ENCODE results near the gene FMN1. TPM values are rescaled to one million over a fixed set of nuclear protein-coding genes. Genes with fewer than 3 reads are reported as not detected.

Gene FMN1
- total and polyA plus RNA-seq, 2 of the 8 experiments (the other 6 are each of a cell fraction or from before 2014, with no cell fraction given) = 0.27 to 3.7 TPM

- TF ChIP-seq USF2 (IDR thresholded peaks at IDR 0.05; ENCODE audit: low read length) (no peak), YY1 (IDR thresholded peaks at IDR 0.05; ENCODE audit: low read depth, low read length) (no peak), HDAC2 (IDR thresholded peaks at IDR 0.05; ENCODE audit: borderline replicate concordance in 1 of 2, low read depth in 2 of 2, low read length in 2 of 2) (no peak), KDM4A (IDR thresholded peaks at IDR 0.05; ENCODE audit: low read depth, low read length, severe bottlenecking) (no peak)
These were observed 252.1 kb downstream of the FMN1 start (continued) for GRCh38 chr15:32942401-32942841.
